ENCODE results near the gene SSTR3.

The SSTR3 gene

DNA sequence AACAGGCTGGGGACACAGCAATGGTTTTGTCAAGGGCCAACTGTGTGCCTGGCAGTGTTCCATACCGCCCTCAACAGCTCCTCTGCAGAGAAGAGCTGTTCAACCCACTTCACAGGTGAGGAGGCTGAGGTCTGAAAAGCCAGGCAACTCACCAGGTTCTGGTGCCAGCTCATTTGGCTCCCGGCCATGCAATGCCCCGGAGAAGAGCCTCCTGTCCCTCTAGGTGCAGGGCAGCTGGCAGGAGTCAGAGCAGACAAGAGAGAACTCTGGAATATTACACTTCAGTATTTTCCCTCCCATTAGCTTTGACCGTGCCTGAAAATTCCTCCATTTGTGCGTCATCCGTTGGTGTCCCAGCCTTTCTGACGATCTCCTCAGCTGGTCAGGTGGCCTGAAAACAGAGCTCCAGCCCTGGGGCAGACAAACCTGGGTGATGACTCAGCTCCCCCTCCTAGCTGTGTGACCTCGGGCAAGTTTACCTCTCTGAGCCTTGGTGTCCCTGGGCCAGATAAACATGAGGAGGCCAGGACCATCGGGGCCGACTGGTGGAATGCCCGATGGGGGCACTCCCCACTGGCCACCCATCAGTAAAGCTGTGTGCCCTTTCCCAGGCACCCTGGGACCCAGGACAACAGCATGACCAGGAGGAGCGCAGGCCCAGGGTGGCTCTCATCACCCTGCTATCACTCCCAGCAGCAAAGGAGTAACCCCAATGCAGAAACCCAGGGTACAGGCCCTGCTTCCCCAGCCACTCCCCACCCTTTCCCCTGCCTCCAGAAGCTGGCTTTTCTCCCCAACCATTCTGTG, 14.6 kb downstream of the SSTR3 start:
- no peak for DNase-seq (ENCODE audit: low read depth in 2 of 2)

DNA sequence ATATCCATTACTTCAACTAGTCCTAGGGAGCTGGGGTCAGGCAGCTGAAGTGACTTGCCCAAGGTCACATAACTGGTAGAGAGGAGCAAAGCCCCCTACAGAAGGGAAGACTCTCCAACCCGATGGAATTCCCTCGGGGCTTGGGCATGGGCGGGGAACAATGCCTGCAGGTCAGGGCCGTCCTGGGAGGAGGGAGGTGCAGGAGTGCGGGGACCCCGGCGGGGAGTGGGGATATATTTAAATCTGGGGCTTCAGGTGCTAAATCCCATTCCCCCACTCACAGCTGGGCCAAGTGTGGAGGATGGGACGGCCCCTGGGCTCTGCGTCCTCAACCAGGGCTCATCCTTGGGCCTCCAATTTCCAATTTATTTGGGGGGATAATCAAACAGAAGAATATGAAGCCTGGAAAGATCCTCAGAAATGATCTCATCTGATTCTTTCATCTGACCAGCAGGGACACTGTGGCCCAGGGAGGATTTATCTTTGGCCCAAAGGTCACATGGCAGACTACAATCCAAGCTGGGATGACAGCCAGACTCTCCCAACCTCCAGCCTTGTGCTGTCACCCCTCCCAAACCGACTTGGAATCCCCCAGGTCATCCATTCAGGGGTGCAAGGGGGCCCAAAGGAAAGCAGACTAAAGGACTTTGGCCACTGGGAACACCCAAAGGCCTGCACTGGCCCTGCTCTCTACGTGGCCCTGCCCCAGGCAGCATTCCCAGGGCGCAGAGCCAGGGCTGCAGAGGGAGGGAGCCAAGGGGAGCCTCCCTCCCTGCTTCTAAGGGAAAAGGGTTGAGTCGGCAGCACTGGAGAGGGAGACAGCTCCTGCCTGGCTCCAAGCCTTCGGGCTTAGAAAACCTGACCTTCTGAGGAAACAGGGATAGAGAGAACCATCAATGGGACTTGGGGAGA, 15.5 kb downstream of the SSTR3 start:
- no peak for DNase-seq (ENCODE audit: low read depth in 2 of 2)

DNA sequence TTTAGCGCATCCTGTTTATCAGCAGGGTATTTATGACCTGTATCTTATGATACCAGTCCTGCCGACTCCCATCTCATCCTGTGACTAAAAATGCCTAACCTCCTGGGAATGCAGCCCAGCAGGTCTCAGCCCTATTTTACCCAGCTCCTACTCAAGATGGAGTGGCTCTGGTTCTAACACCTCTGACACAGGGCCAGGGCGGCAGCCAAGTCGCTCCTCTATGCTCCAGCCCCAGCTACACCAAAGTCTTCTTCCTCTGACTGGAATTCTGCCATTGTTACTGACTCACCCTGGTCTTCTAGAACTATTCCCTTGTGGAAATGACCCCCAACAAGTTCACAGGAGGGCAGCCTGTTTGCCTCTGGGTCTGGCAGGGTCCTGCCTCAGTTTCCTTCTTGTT, 16.4 kb downstream of the SSTR3 start:
- DNase-seq (ENCODE audit: low read depth in 2 of 2) = no peak

DNA sequence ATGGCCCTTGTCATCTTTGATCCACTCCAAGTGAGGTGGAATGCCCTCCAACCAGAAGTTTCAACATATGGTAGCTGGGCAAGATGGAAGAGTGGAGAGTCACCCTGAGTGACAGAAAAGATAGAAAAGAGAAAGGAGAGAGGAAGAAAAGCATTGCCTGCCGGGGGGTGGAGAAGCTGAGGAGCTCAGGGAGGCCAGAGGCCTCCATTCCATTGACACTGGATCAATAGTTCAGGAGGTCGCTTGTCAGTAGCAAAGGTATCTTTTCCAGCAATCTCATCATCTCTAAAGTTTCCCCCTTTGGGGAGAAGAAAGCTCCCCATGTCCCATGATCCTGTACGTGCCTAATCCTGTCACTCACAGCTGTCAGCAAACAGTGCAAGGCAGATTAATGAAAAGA, 17.5 kb downstream of the SSTR3 start:
- DNase-seq (ENCODE audit: low read depth in 2 of 2) = no peak

DNA sequence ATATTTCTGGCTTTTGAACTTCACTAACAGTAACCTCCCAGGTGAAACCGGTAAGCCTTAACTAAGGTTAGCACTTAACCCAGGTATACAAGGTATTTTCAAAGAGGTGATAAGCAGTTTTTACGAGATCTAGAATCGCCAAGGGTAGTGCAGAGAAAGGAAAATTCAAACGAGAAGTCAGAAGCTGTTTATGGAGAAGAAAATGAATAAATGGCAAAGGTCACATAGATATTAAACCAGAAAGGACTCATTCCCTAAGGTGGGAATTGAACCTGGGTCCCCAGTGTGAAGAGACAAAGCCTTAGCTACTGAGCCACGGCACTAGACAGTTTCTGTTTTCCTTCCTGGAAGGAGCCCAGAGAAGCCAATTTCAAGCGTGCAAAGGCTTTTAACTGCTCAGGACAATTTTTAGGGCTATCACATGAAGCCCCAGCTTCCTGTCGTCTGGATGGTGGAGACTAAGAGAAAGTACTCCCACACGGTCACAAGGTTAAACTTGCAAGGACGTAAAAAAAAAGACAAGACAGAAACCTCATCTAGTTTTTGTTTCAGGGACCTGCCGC, 18.6 kb downstream of the SSTR3 start:
- peak; percentile 34 to 38 for DNase-seq (ENCODE audit: low read depth in 2 of 2)

DNA sequence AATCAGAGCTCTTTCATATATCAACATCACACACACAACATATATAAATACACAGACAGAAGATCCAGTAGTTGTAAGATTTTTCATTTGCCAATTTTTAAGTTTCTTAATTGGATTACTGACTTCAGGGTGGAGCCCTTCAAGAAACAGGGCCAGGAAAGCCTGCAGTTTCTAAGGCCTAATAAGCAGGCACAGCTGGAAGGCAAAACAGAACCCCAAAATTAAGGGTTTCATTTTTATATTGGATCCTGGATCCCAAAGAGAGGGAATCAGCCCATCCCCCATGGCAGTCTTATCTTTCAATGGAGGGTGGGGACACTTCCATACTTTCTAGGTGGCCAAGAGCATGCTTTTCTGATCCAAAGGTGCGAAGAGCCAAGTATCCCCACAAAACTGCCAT, 19.5 kb downstream of the SSTR3 start:
- DNase-seq (ENCODE audit: low read depth in 2 of 2) = no peak

DNA sequence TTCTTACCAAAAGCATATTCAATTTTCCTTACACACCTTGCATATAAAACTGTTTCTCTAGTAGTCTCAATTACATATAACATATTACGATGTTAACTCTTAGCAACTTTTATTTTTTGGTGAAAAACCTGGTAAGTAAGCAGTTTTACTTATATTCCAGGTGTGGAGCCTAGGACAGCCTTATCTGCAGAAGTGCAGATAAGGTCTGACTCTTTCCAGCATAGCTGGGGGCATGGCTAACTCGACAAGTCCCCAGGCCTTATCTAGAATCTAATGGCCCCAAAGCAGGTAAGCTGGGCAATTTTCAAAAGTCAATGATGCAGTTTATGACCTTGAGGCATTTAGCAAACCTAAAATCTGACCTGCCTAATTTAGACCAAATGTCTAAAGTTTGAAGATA, 20.1 kb downstream of the SSTR3 start:
- DNase-seq (ENCODE audit: low read depth in 2 of 2) = no peak

DNA sequence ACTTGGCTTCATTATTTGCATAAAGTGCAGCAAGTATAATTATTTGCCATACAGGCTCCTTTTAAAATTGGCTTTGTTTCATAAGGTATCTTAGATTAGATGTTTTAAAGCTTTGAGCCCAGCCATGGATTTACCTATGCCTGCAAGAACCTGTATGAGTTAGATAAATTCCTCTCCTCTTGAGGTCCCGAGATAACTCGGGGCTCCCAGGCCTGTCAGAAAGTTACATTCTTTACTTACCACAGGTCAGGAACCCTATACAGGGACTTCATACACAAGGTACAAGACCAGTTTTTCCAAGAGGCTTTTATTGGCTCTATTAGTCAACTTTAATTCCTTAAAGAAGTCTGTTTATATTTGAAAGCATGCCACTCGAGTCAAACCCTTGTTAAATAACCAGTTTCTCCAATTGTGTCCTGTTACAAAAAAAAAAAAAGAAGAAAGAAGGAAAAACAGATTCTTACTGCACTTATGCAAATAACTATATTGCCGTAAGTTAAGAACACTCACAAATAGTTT, 22.0 kb downstream of the SSTR3 start:
- no peak for DNase-seq (ENCODE audit: low read depth in 2 of 2)

DNA sequence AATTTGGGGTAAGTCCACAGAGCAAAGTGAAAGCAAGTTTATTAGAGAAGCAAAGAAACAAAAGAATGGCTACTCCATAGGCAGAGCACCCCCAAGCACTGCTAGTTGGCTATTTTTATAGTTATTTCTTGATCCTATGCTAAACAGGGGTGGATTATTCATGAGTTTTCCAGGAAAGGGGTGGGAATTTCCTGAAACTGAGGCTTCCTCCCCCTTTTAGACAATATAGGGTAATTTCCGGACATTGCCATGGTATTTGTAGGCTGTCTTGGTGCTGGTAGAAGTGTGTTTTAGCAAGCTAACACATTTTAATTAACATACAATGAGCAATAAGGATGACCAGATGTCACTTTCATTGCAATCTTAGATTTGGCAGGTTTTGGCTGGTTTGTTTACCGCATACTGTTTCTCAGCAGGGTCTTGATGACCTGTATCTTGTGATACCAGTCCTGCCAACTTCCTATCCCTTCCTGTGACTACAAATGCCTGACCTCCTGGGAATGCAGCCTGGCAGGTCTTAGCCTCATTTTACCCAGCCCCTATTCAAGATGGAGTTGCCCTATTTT, 23.3 kb downstream of the SSTR3 start:
- no peak for DNase-seq (ENCODE audit: low read depth in 2 of 2)

DNA sequence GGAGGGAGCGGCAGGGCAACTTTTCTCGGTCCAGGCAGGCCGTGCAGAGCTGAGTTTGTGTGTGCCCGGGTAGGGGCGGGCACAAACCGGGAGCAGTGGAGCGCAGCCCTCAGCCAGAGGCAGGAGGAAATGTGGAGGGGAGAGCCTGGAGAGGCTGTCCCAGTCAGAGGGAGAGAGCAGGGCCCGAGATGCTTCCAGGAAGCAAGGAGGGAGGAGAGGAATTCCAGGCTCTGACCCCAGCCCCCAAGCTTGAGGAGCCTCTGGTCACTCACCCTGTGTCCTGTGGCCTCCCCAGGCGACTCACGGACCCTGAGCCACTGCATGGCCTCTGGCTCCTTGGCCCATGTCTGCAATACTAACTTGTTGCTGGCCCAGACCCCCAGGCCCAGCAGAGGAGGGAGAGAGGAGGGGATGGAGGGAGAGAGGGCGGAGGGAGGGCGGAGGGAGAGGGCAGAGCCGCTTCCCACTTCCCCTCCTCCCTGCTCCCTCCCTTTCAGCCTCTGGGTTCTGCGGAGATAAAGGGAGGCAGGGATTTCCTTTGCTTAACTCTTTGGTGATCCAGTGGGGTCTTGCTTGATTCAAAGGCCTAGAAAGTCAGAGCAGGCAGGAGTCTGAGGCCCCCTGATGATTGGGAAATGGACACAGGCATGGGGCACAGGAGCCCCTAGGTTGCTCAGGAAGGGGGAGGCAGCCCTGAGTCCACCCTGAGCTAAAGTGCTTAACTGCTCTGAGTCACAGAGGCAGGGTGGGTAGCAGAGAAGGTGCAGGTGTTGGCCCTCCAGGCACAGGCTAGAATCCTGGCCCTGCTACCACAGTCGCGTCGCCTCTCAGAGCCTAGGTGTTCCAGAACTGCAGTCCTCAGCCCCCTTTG, 24.2 kb downstream of the SSTR3 start, which contains the start of gene C1QTNF6:
TSS of gene C1QTNF6 (minus strand) at position 357 of the 871 bp plus-strand sequence. CDS start at position 323, 34 bp downstream.
- no peak for DNase-seq (ENCODE audit: low read depth in 2 of 2)

DNA sequence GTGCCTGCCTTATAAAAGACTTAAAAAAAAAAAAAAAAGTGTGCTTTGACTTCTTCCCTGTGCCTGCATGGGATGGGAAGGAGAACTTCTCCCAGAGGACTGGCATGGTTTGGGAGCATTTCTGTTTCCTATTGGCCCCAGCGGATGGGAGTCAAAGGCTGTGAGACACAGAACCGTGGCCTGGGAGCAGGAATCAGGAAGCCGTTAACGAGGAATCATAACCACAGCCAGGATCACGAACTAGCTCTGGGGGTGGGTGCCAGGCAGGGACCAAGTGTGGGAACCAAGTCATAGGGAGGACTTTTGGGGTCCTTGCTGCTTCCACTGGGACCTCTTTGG, 24.8 kb downstream of the SSTR3 start:
- DNase-seq (ENCODE audit: low read depth in 2 of 2) = no peak

DNA sequence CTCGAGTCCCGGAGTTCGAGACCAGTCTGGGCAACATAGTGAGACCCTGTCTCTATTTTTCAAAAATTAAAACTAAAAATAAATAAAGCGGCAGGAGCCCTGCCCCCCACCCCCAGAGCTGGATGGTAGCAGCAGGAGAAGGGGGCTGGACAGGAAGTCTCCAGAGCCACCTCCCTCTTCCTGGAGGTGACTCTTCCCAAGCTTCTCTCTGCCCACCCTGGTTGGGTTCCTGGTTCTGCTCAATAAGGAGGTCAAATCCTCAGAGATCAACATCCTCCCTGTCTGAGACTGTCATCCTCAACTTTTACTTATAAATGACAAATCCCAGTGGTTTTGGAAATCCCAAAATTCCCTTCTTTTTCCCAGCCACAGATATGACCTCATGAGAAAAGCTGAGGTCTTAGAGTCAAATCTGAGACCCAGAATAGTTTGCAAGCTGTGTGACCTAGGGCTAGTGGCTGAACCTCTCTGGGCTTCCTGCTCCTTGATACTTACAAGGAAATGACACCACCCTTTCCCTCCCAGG, 25.2 kb downstream of the SSTR3 start:
- no peak for DNase-seq (ENCODE audit: low read depth in 2 of 2)

DNA sequence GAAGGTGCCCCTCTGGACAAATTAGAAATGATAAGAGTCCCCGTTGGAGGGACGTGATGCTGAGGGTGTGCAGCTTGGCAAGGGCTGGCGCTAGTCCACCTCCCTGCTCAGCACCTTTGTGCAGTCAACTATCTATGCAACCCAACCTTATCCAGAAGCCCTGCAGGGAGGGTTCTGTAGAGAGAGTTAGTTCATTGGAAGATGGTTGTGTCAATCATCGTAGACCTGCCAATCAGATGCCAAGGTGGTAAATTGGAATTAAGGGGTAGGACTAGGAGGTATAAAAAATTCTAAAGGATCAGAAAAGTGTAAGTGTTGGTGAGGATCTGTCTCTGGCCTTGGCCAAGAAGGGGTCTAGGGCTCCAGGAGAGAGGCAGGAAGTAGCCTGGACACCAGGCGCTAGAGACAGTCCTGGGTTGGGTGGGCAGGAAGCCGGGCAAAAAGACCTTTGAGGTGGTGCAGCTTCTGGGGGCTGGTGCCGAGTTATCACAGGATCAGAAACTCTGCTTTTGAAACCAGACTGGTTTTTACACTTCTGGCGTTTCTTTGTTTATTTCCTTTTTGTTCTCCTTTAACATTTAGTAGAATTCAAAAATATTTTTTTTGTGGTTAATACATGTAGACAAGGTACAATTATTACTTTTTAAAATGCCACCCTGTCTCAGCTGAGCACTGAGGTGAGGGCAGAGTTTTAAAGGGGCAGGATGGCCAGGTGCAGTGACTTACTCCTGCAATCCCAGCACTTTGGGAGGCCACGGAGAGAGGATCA, 25.9 kb downstream of the SSTR3 start:
- DNase-seq (ENCODE audit: low read depth in 2 of 2) = peak in 1 of 2 donors; percentile 41

DNA sequence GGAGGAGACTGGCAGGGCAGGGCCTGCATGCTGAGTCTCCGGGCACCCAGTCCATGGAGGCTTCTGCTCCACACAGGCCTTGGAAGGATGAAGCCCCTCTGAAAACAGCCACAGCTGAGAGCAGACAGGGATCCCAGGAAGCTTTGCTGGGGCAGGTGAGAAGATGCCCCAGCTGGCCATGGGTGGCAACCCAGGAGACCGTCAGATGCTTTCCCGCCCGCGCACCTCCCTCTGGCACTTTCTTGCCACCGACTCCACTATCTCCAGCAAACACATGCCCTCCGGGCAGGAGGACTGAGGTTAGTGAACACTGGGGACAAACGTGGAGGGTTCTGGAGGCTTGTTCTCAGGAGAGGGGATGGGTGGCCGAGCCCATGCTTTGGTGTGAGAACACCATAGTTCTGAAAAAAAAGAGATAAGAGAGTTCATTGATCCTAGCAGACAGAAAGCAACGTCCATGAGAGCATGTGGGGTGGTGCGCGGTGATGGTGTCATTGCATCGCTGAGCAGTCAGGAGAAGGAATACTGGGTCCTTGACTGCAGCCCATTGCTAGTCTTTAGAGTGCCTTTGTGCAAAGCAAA, 26.5 kb downstream of the SSTR3 start:
- DNase-seq (ENCODE audit: low read depth in 2 of 2) = no peak

DNA sequence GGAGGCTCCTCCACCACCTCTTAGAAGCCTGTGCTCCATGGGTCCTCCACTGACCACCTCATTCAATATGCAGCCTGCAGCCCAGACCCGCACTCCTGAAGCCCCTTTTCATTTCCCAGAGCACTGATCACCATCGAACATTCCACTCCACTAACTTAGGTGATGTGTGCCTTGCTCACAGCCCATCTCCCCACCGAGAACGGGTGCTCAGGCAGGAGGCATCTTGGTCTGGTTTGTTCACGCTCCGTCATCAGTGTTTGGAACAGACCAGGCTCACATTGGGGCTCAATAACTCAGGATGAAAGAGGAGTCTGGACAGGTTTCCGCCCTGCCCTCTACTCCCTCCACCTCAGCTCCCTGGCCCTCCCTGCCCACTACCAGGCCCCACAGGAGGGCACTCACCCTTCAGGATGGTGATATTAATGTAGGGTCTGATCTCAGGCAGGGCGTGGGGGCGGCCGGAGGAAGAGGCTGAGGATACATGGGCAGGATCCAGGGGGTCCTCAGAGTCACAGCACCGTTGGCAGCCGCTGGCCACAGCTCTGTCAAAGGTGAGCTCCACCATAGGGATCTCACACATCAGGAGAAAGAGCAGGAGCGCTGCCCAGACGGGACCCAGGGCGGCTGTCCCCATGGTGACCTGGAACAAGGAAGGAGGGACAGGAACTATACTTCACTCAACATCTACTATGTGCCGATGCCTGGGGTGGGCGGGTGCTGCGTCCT, 27.3 kb downstream of the SSTR3 start:
- no peak for DNase-seq (ENCODE audit: low read depth in 2 of 2)

DNA sequence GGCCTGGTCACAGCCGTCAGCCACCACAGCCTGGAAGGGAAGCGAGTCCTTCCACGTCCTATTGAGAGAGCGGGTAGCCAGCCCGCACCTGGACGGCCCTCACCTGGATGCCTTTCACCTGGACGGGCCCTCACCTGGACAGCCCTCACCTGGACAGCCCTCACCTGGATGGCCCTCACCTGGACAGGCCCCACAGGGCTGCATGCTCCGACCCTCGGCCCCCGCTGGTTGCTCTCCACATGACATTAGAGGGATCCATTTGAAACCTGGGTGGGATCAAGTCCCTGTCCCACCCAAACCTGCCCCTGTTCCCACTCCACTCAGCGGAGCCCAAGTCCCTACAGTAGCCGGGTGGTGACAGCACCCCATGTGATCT, 27.9 kb downstream of the SSTR3 start:
- no peak for DNase-seq (ENCODE audit: low read depth in 2 of 2)

DNA sequence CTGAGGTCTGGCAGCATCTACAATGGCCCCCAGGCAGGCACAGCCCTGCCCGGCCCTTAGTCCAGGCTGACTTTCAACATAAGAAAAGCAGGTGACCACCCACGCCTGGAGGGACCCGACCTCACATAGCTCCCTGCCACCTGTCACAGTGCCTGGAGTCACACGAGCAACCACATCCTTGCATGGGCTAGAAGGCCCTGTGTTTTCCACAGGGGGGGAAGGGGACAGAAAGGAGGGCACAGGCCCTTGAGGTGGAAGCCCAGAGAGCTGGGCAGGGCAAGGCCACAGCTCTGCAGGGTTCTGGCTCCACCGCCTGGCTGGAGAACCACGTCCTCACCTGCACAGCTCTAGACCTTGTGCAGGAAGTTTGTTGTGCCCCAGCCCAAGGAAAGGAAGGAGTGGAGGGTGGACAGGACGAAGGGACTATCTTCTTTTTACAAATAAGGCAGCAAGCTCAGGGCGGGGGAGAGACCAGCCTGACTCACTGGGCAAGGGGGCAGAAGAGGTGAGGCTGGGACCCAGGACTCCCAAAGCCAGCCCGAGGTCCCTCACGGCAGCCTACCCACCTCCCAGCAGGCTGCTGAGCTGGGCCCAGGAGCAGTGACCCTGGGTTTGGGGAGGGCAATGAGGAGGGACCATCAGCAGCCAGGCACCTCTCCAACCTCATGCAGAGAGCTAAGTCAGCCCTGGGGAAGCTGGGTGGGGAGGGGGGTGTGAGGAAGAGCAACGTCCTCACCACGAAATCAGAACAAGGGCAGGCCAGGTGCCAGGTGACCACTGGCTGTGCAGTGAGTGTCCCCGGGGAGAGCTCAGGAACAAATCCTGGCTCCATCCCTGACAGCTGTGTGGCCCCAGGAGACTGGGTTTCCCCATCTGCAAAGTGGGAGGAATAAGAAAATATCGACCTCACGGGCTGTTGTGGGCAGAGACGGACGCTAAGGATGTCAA, 28.6 kb downstream of the SSTR3 start:
- no peak for DNase-seq (ENCODE audit: low read depth in 2 of 2)

DNA sequence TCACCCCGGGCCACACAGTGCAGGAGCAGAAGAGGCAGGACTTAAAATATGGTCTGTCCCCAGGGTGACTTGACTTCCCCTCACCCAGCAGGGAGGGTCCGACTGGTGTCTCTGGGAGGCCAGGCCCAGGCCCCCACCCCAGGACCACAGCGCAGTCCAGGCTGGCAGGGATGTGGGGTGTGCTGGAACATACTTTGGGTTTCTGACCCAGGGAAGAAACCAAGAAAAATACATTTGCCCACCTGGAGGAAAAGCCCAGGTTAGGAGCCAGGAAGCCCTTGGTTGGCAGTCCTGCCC, 29.4 kb downstream of the SSTR3 start:
- no peak for DNase-seq (ENCODE audit: low read depth in 2 of 2)

Data from activated CD4-positive, alpha-beta T cell treated with anti-CD3 and anti-CD28 coated beads for 24 hours (primary cell).